HEK293 (cell line): ENCODE results near the gene HSCB.
A peak's percentile ranks its signal among the peaks of the same experiment; 100 is the strongest.

Experiments
- CTCF ChIA-PET: fragments of 350-600 bp; formaldehyde crosslinking; extraction: SDS; loops from one replicate; lab custom pipeline; 2021; ENCODE audit warnings: antibody characterized with exemption; lab: Yijun Ruan, JAX
- POLR2A ChIA-PET: fragments of 300-600 bp; formaldehyde crosslinking; extraction: SDS; loops from one replicate; lab custom pipeline; 2020; ENCODE audit warnings: antibody characterized with exemption, inconsistent platforms; lab: Yijun Ruan, JAX
- H3K27ac ChIP-seq: fragments of 200-500 bp; sonication (Bioruptor generic); 2 replicates; pipeline ENCODE4 v1.5.1; 2014; ENCODE audit warnings: low read depth, low read length, control low read depth, inconsistent platforms; ENCODE audit errors: extremely low read depth
- H3K36me3 ChIP-seq, 2 experiments: fragments of 200-500 bp in 1 of 2; sonication (Bioruptor generic) in 1 of 2; 1 replicate in 1 of 2; 2 replicates in 1 of 2; pipeline ENCODE4 v1.5.1; 2014 to 2017; ENCODE audit warnings: inconsistent platforms in 2 of 2, low read length in 2 of 2; ENCODE audit not compliant: control insufficient read depth in 2 of 2, insufficient read depth in 1 of 2
- H3K4me1 ChIP-seq: fragments of 200-500 bp; sonication (Bioruptor generic); 2 replicates; pipeline ENCODE4 v1.5.1; 2014; ENCODE audit warnings: mild to moderate bottlenecking, low read length, inconsistent platforms; ENCODE audit not compliant: control insufficient read depth, insufficient read depth
- H3K4me3 ChIP-seq: 2 replicates; pipeline ENCODE4 v1.5.1; 2011; ENCODE audit warnings: low read depth, mild to moderate bottlenecking, control low read depth, low read length, moderate library complexity
- H3K9me3 ChIP-seq: fragments of 200-500 bp; sonication (Bioruptor generic); 2 replicates; pipeline ENCODE4 v1.5.1; 2014; ENCODE audit warnings: low read depth, low read length, inconsistent platforms; ENCODE audit not compliant: control insufficient read depth, insufficient read depth
- KLF8 ChIP-seq: fragments of 450-650 bp; formaldehyde crosslinking; IDR thresholded peaks from 2 replicates; pipeline ENCODE4 v1.5.1; 2016; ENCODE audit warnings: missing biosample characterization, missing genetic modification characterization
- KLF9 ChIP-seq: fragments of 450-650 bp; formaldehyde crosslinking; IDR thresholded peaks from 2 replicates; pipeline ENCODE4 v1.5.1; 2016; ENCODE audit warnings: missing biosample characterization, missing genetic modification characterization, low read depth
- PRDM10 ChIP-seq: fragments of 450-650 bp; formaldehyde crosslinking; IDR thresholded peaks from 2 replicates; pipeline ENCODE4 v1.5.1; 2016; ENCODE audit warnings: missing biosample characterization, missing genetic modification characterization
- PRDM6 ChIP-seq: fragments of 450-650 bp; formaldehyde crosslinking; IDR thresholded peaks from 2 replicates; pipeline ENCODE4 v1.5.1; 2017; ENCODE audit warnings: missing biosample characterization, missing genetic modification characterization
- REPIN1 ChIP-seq: fragments of 450-650 bp; formaldehyde crosslinking; IDR thresholded peaks from 2 replicates; pipeline ENCODE4 v1.5.1; 2017; ENCODE audit warnings: missing biosample characterization, missing genetic modification characterization, low read depth
- TRIM28 ChIP-seq: IDR thresholded peaks from 2 replicates; pipeline ENCODE4 v1.6.1; 2011; ENCODE audit warnings: low read length, control low read depth, borderline replicate concordance
- ZEB2 ChIP-seq: fragments of 450-650 bp; formaldehyde crosslinking; IDR thresholded peaks from 2 replicates; pipeline ENCODE4 v1.5.1; 2016; ENCODE audit warnings: missing biosample characterization, missing genetic modification characterization
- ZFP41 ChIP-seq: fragments of 450-650 bp; formaldehyde crosslinking; IDR thresholded peaks from 2 replicates; pipeline ENCODE4 v1.5.1; 2016; ENCODE audit warnings: missing biosample characterization, missing genetic modification characterization, borderline replicate concordance
- ZNF174 ChIP-seq: fragments of 450-650 bp; formaldehyde crosslinking; IDR thresholded peaks from 2 replicates; pipeline ENCODE4 v1.5.0; 2017; ENCODE audit warnings: missing biosample characterization, mild to moderate bottlenecking, missing genetic modification characterization
- ZNF280C ChIP-seq: fragments of 450-650 bp; formaldehyde crosslinking; IDR thresholded peaks from 2 replicates; pipeline ENCODE4 v1.5.1; 2016; ENCODE audit warnings: missing biosample characterization, missing genetic modification characterization
- ZNF350 ChIP-seq: fragments of 450-650 bp; formaldehyde crosslinking; IDR thresholded peaks from 2 replicates; pipeline ENCODE4 v1.5.0; 2017; ENCODE audit warnings: missing biosample characterization, mild to moderate bottlenecking, missing genetic modification characterization
- ZNF555 ChIP-seq: fragments of 450-650 bp; formaldehyde crosslinking; conservative IDR thresholded peaks from 2 replicates; pipeline ENCODE4 v1.5.1; 2017; ENCODE audit warnings: missing biosample characterization, mild to moderate bottlenecking, missing genetic modification characterization, inconsistent platforms
- ZNF692 ChIP-seq: fragments of 450-650 bp; formaldehyde crosslinking; IDR thresholded peaks from 2 replicates; pipeline ENCODE4 v1.5.1; 2016; ENCODE audit warnings: missing biosample characterization, missing genetic modification characterization
- ZNF747 ChIP-seq: fragments of 450-650 bp; formaldehyde crosslinking; IDR thresholded peaks from 2 replicates; pipeline ENCODE4 v1.5.1; 2016; ENCODE audit warnings: missing biosample characterization, missing genetic modification characterization
- ZNF837 ChIP-seq: fragments of 450-650 bp; formaldehyde crosslinking; IDR thresholded peaks from 2 replicates; pipeline ENCODE4 v1.5.1; 2016; ENCODE audit warnings: missing biosample characterization, missing genetic modification characterization
- TF ChIP-seq, protein P1 (sequence below): fragments of 450-650 bp; formaldehyde crosslinking; conservative IDR thresholded peaks from 2 replicates; pipeline ENCODE4 v1.5.1; 2016; ENCODE audit warnings: low read depth, missing biosample characterization, missing genetic modification characterization
- TF ChIP-seq, protein P2 (sequence below): fragments of 450-650 bp; formaldehyde crosslinking; IDR thresholded peaks from 2 replicates; pipeline ENCODE4 v1.5.1; 2016; ENCODE audit warnings: missing biosample characterization, missing genetic modification characterization, low read depth
- TF ChIP-seq, protein P3 (sequence below): fragments of 450-650 bp; formaldehyde crosslinking; optimal IDR thresholded peaks from 2 replicates; pipeline ENCODE3; 2016; ENCODE audit warnings: missing biosample characterization, mild to moderate bottlenecking, missing genetic modification characterization

The HSCB gene

DNA sequence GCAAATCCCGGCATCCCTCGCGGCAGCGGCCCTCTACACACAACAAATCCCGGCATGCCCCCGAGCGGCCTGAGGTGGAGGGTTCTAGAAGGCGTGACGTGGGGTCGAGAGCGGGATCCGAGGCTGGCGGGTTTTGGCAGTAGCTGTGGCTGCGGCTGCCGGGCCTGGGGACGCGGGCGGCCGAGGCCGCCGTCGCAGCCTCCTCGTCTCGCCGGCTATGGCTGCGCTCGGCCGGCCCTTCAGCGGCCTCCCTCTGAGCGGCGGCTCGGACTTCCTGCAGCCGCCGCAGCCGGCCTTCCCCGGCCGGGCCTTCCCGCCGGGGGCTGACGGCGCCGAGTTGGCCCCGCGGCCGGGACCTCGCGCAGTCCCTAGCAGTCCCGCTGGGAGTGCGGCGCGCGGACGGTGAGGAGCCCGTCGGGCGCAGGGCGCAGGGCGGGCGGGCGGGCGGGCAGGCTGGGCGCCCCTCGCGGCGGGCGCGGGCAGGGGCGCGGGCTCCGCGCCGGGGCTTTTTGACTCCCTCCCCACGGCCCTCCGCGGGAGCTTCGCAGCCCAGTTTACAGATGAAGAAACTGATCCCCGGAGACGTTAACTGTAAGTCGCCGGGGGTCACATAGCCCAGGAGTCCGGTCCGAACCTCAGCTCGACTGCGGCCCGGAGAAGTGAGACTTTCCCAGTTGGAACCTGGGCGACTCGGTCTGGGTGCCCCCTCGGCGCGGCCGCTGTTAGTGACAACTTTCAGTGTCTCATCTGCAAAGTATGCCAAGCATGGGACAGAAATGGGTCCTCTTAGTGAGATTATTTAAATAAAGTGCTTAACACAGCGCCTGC is 31.0 kb downstream of the HSCB start, which contains the start of gene CCDC117:
TSS of gene CCDC117 (plus strand) at position 63 of the 828 bp plus-strand sequence. CDS start at position 218, 155 bp downstream.
- POLR2A ChIA-PET = interaction anchor here (0.6 to 2.6 kb wide), 11 partner anchors 8 to 374 kb away, joined by 3 to 25 read pairs (median 6); partner anchors contain the start of genes CHEK2, HSCB and XBP1
- Histone ChIP-seq H3K4me3 (peak within 1 kb of the TSS; percentile 65), H3K27ac (peak within 1 kb of the TSS; percentile 97), H3K4me1 (no peaks in the 10 kb centered on the region), H3K36me3 (peaks cover 34 to 36% of the 10 kb centered on the region in 2 experiments), H3K9me3 (no peaks in the 10 kb centered on the region)
- CTCF ChIA-PET = interaction anchor here (0.6 to 2.5 kb wide), 6 partner anchors 11 to 698 kb away, joined by 3 to 8 read pairs (median 3); no protein-coding TSS in a partner anchor
- TF ChIP-seq, protein P1, sequence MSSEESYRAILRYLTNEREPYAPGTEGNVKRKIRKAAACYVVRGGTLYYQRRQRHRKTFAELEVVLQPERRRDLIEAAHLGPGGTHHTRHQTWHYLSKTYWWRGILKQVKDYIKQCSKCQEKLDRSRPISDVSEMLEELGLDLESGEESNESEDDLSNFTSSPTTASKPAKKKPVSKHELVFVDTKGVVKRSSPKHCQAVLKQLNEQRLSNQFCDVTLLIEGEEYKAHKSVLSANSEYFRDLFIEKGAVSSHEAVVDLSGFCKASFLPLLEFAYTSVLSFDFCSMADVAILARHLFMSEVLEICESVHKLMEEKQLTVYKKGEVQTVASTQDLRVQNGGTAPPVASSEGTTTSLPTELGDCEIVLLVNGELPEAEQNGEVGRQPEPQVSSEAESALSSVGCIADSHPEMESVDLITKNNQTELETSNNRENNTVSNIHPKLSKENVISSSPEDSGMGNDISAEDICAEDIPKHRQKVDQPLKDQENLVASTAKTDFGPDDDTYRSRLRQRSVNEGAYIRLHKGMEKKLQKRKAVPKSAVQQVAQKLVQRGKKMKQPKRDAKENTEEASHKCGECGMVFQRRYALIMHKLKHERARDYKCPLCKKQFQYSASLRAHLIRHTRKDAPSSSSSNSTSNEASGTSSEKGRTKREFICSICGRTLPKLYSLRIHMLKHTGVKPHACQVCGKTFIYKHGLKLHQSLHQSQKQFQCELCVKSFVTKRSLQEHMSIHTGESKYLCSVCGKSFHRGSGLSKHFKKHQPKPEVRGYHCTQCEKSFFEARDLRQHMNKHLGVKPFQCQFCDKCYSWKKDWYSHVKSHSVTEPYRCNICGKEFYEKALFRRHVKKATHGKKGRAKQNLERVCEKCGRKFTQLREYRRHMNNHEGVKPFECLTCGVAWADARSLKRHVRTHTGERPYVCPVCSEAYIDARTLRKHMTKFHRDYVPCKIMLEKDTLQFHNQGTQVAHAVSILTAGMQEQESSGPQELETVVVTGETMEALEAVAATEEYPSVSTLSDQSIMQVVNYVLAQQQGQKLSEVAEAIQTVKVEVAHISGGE (tag by site-specific recombination) = 0 out of 2 replicates have a peak, but pooled peaks have one; percentile 17
- peak; percentile 47; the same call in 1 of the 2 replicates for TF ChIP-seq KLF8 (tag by site-specific recombination)
- TF ChIP-seq ZFP41 = no peak
- TF ChIP-seq ZNF747 (tag by site-specific recombination) = no peak
- no peak for TF ChIP-seq ZNF280C
- peak; percentile 41; the same call in 1 of the 2 replicates for TF ChIP-seq ZNF692 (tag by site-specific recombination)
- TF ChIP-seq ZNF555 (tag by site-specific recombination) = no peak
- no peak for TF ChIP-seq ZNF174 (tag by site-specific recombination)
- no peak for TF ChIP-seq TRIM28
- no peak for TF ChIP-seq ZNF350 (tag by site-specific recombination)
- no peak for TF ChIP-seq PRDM6
- TF ChIP-seq ZEB2 (tag by site-specific recombination) = 0 out of 2 replicates have a peak, but pooled peaks have one; percentile 2
- TF ChIP-seq, protein P2, sequence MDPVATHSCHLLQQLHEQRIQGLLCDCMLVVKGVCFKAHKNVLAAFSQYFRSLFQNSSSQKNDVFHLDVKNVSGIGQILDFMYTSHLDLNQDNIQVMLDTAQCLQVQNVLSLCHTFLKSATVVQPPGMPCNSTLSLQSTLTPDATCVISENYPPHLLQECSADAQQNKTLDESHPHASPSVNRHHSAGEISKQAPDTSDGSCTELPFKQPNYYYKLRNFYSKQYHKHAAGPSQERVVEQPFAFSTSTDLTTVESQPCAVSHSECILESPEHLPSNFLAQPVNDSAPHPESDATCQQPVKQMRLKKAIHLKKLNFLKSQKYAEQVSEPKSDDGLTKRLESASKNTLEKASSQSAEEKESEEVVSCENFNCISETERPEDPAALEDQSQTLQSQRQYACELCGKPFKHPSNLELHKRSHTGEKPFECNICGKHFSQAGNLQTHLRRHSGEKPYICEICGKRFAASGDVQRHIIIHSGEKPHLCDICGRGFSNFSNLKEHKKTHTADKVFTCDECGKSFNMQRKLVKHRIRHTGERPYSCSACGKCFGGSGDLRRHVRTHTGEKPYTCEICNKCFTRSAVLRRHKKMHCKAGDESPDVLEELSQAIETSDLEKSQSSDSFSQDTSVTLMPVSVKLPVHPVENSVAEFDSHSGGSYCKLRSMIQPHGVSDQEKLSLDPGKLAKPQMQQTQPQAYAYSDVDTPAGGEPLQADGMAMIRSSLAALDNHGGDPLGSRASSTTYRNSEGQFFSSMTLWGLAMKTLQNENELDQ (tag by site-specific recombination) = no peak
- TF ChIP-seq, protein P3, sequence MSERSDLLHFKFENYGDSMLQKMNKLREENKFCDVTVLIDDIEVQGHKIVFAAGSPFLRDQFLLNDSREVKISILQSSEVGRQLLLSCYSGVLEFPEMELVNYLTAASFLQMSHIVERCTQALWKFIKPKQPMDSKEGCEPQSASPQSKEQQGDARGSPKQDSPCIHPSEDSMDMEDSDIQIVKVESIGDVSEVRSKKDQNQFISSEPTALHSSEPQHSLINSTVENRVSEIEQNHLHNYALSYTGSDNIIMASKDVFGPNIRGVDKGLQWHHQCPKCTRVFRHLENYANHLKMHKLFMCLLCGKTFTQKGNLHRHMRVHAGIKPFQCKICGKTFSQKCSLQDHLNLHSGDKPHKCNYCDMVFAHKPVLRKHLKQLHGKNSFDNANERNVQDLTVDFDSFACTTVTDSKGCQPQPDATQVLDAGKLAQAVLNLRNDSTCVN (tag by site-specific recombination) = peak; percentile 49
- TF ChIP-seq REPIN1 = no peak
- peak; percentile 49; the same call in 1 of the 2 replicates for TF ChIP-seq KLF9 (tag by site-specific recombination)
- TF ChIP-seq PRDM10 (tag by site-specific recombination) = 0 out of 2 replicates have a peak, but pooled peaks have one; percentile 18
- TF ChIP-seq ZNF837 = no peak
